Measurements from ENCODE around the gene PAOX. TPM values are rescaled to one million over a fixed set of nuclear protein-coding genes. Genes with fewer than 3 reads are reported as not detected.
A peak's percentile ranks its signal among the peaks of the same experiment; 100 is the strongest.

PAOX gene
- total RNA-seq, 2 experiments from 2014 or later: 8.8 to 9.6 TPM

GRCh38 chr10:133393401-133394063 lies 14.5 kb downstream of the PAOX start:
- H3K27me3 Mint-ChIP-seq: no peaks in the 10 kb centered on the region
- CTCF ChIA-PET: interaction anchor here (0.8 kb wide), 1 partner anchor 64 kb away, joined by 3 read pairs; no protein-coding TSS in a partner anchor
- peak overlapping the region; percentile 96 for H3K4me3 Mint-ChIP-seq
- no peak for DNase-seq
- H3K9me3 Mint-ChIP-seq: no peaks in the 10 kb centered on the region
- H3K27ac Mint-ChIP-seq: peak overlapping the region; percentile 95
- POLR2A ChIA-PET: no interaction called here
- peaks cover 56% of the 10 kb centered on the region for H3K4me1 Mint-ChIP-seq (ENCODE audit: low read depth)
- H3K36me3 Mint-ChIP-seq: peaks cover 22% of the 10 kb centered on the region
- intact Hi-C loops (cut with micrococcal nuclease): loop anchor here (1.0 to 5.0 kb wide), 5 partner anchors 15 to 946 kb away; partner anchors contain the start of genes ECHS1, FUOM and PAOX

- H3K4me1 Mint-ChIP-seq (ENCODE audit: low read depth): peaks cover 49% of the 10 kb centered on the region
- peak within 1 kb of the TSS; percentile 96 for H3K4me3 Mint-ChIP-seq
- DNase-seq: peak; percentile 96
- intact Hi-C loops (cut with micrococcal nuclease): loop anchor here (1.0 to 5.0 kb wide), 5 partner anchors 15 to 947 kb away; partner anchors contain the start of genes ECHS1, FUOM and PAOX
- peaks cover 23% of the 10 kb centered on the region for H3K36me3 Mint-ChIP-seq
- no peaks in the 10 kb centered on the region for H3K27me3 Mint-ChIP-seq
- no peaks in the 10 kb centered on the region for H3K9me3 Mint-ChIP-seq
- H3K27ac Mint-ChIP-seq: peak within 1 kb of the TSS; percentile 95
- CTCF ChIA-PET: interaction anchor here (0.8 to 1.0 kb wide), 2 partner anchors 45 to 64 kb away, joined by 3 to 5 read pairs; no protein-coding TSS in a partner anchor
- POLR2A ChIA-PET: no interaction called here
Measured at GRCh38 chr10:133394064-133394663, 15.1 kb downstream of the PAOX start, which contains the start of gene MTG1. TSS of gene MTG1 (plus strand) at chr10:133394157. CDS start at chr10:133394221, 64 bp downstream.

GRCh38 chr10:133394801-133395221 lies 15.7 kb downstream of the PAOX start:
- no peaks in the 10 kb centered on the region for H3K27me3 Mint-ChIP-seq
- ChIA-PET POLR2A (no interaction called here), CTCF (interaction anchor here (1.0 kb wide), 1 partner anchor 44 kb away, joined by 5 read pairs; no protein-coding TSS in a partner anchor)
- H3K36me3 Mint-ChIP-seq: peaks cover 29% of the 10 kb centered on the region
- no peaks in the 10 kb centered on the region for H3K9me3 Mint-ChIP-seq
- intact Hi-C loops (cut with micrococcal nuclease): loop anchor here (1.0 to 5.0 kb wide), 5 partner anchors 16 to 948 kb away; partner anchors contain the start of genes ECHS1, FUOM and PAOX
- no peak for DNase-seq
- H3K4me1 Mint-ChIP-seq (ENCODE audit: low read depth): peaks cover 52% of the 10 kb centered on the region
- peak overlapping the region; percentile 96 for H3K4me3 Mint-ChIP-seq
- H3K27ac Mint-ChIP-seq: peak overlapping the region; percentile 95

GRCh38 chr10:133396035-133396624 lies 17.1 kb downstream of the PAOX start:
- H3K36me3 Mint-ChIP-seq: peaks cover 35% of the 10 kb centered on the region
- DNase-seq: peak; percentile 8
- no peaks in the 10 kb centered on the region for H3K27me3 Mint-ChIP-seq
- peaks cover 51% of the 10 kb centered on the region for H3K4me1 Mint-ChIP-seq (ENCODE audit: low read depth)
- CTCF ChIA-PET: interaction anchor here (0.6 kb wide), 1 partner anchor 66 kb away, joined by 3 read pairs; no protein-coding TSS in a partner anchor
- peak overlapping the region; percentile 95 for H3K27ac Mint-ChIP-seq
- POLR2A ChIA-PET: interaction anchor here (1.2 kb wide), 1 partner anchor 22 kb away, joined by 4 read pairs; no protein-coding TSS in a partner anchor
- no peaks in the 10 kb centered on the region for H3K9me3 Mint-ChIP-seq
- intact Hi-C loops (cut with micrococcal nuclease): no loop called here
- no peak overlapping the region for H3K4me3 Mint-ChIP-seq

GRCh38 chr10:133397938-133398337 lies 18.9 kb downstream of the PAOX start:
- H3K27ac Mint-ChIP-seq: no peak overlapping the region
- peaks cover 45% of the 10 kb centered on the region for H3K36me3 Mint-ChIP-seq

GRCh38 chr10:133399123-133399601 lies 20.1 kb downstream of the PAOX start:
- CTCF ChIA-PET: no interaction called here
- no peak overlapping the region for H3K27ac Mint-ChIP-seq
- H3K36me3 Mint-ChIP-seq: peaks cover 53% of the 10 kb centered on the region
- H3K9me3 Mint-ChIP-seq: no peaks in the 10 kb centered on the region
- H3K27me3 Mint-ChIP-seq: no peaks in the 10 kb centered on the region
- no peak overlapping the region for H3K4me3 Mint-ChIP-seq
- DNase-seq: no peak
- intact Hi-C loops (cut with micrococcal nuclease): no loop called here
- POLR2A ChIA-PET: no interaction called here
- peaks cover 45% of the 10 kb centered on the region for H3K4me1 Mint-ChIP-seq (ENCODE audit: low read depth)

More at GRCh38 chr10:133397938-133398337, 18.9 kb downstream of the PAOX start:
- H3K4me1 Mint-ChIP-seq (ENCODE audit: low read depth): peaks cover 47% of the 10 kb centered on the region
- no peaks in the 10 kb centered on the region for H3K27me3 Mint-ChIP-seq
- H3K9me3 Mint-ChIP-seq: no peaks in the 10 kb centered on the region
- no peak for DNase-seq
- H3K4me3 Mint-ChIP-seq: no peak overlapping the region
- intact Hi-C loops (cut with micrococcal nuclease): no loop called here
- CTCF ChIA-PET: interaction anchor here (0.6 to 0.8 kb wide), 2 partner anchors 39 to 458 kb away, joined by 3 read pairs; no protein-coding TSS in a partner anchor
- POLR2A ChIA-PET: no interaction called here

GRCh38 chr10:133400624-133401424 lies 21.8 kb downstream of the PAOX start:
- Mint-ChIP-seq H3K4me3 (no peak overlapping the region), H3K27me3 (no peaks in the 10 kb centered on the region), H3K9me3 (no peaks in the 10 kb centered on the region), H3K36me3 (peaks cover 59% of the 10 kb centered on the region), H3K27ac (peak overlapping the region; percentile 46), H3K4me1 (ENCODE audit: low read depth) (peaks cover 48% of the 10 kb centered on the region)
- intact Hi-C loops (cut with micrococcal nuclease): no loop called here
- POLR2A ChIA-PET: no interaction called here
- CTCF ChIA-PET: interaction anchor here (1.2 kb wide), 1 partner anchor 71 kb away, joined by 6 read pairs; no protein-coding TSS in a partner anchor
- no peak for DNase-seq

GRCh38 chr10:133401500-133401899 lies 22.4 kb downstream of the PAOX start:
- Mint-ChIP-seq H3K27ac (peak overlapping the region; percentile 46), H3K4me1 (ENCODE audit: low read depth) (peaks cover 51% of the 10 kb centered on the region), H3K36me3 (peaks cover 63% of the 10 kb centered on the region), H3K27me3 (no peaks in the 10 kb centered on the region), H3K4me3 (no peak overlapping the region), H3K9me3 (no peaks in the 10 kb centered on the region)
- DNase-seq: peak; percentile 6
- intact Hi-C loops (cut with micrococcal nuclease): no loop called here
- ChIA-PET CTCF (interaction anchor here (1.2 kb wide), 1 partner anchor 72 kb away, joined by 6 read pairs; no protein-coding TSS in a partner anchor), POLR2A (no interaction called here)

- Mint-ChIP-seq H3K4me3 (no peak overlapping the region), H3K27me3 (no peaks in the 10 kb centered on the region), H3K9me3 (no peaks in the 10 kb centered on the region), H3K27ac (no peak overlapping the region), H3K36me3 (peaks cover 63% of the 10 kb centered on the region), H3K4me1 (ENCODE audit: low read depth) (peaks cover 51% of the 10 kb centered on the region)
- intact Hi-C loops (cut with micrococcal nuclease): no loop called here
- ChIA-PET CTCF (no interaction called here), POLR2A (no interaction called here)
- no peak for DNase-seq
Measured at GRCh38 chr10:133401981-133402725, 23.1 kb downstream of the PAOX start.

GRCh38 chr10:133403359-133403758 lies 24.3 kb downstream of the PAOX start:
- H3K27me3 Mint-ChIP-seq: no peaks in the 10 kb centered on the region
- no peak overlapping the region for H3K27ac Mint-ChIP-seq
- DNase-seq: no peak
- no peaks in the 10 kb centered on the region for H3K9me3 Mint-ChIP-seq
- intact Hi-C loops (cut with micrococcal nuclease): no loop called here
- POLR2A ChIA-PET: no interaction called here
- CTCF ChIA-PET: no interaction called here
- H3K4me3 Mint-ChIP-seq: no peak overlapping the region
- H3K36me3 Mint-ChIP-seq: peaks cover 64% of the 10 kb centered on the region
- peaks cover 47% of the 10 kb centered on the region for H3K4me1 Mint-ChIP-seq (ENCODE audit: low read depth)

GRCh38 chr10:133403784-133404183 lies 24.7 kb downstream of the PAOX start:
- CTCF ChIA-PET: no interaction called here
- Mint-ChIP-seq H3K4me1 (ENCODE audit: low read depth) (peaks cover 50% of the 10 kb centered on the region), H3K9me3 (no peaks in the 10 kb centered on the region), H3K4me3 (no peak overlapping the region), H3K36me3 (peaks cover 65% of the 10 kb centered on the region), H3K27ac (peak overlapping the region; percentile 34), H3K27me3 (no peaks in the 10 kb centered on the region)
- no peak for DNase-seq
- POLR2A ChIA-PET: no interaction called here
- intact Hi-C loops (cut with micrococcal nuclease): no loop called here
